ENCODE data around the gene KCTD2. TPM values are rescaled to one million over a fixed set of nuclear protein-coding genes. Genes with fewer than 3 reads are reported as not detected.

Gene KCTD2
- total and polyA plus RNA-seq, 2 of the 13 experiments (the other 11 are each of a cell fraction or from before 2014, with no cell fraction given), result 28.3 to 32.6 TPM

GRCh38 chr17:75034236-75034908, 12.7 kb upstream of the KCTD2 start:
- H2AFZ ChIP-seq (ENCODE audit: low read length), result peak overlapping the region; percentile 60
- TSS peak; percentile 50 for BruUV-seq (replicated peaks)
- no peak; the same call in 1 of the 2 replicates for TF ChIP-seq ZBTB4 (CRISPR knock-in tag; IDR thresholded peaks at IDR 0.05; ENCODE audit: borderline replicate concordance)
- TF ChIP-seq ATF7 (IDR thresholded peaks at IDR 0.05), result no peak
- no peak; the same call in 1 of the 2 replicates for TF ChIP-seq ATF7 (CRISPR knock-in tag; IDR thresholded peaks at IDR 0.05)
- no peak for TF ChIP-seq PPARG (CRISPR knock-in tag; conservative IDR thresholded peaks at IDR 0.05)
- TF ChIP-seq PRDM15 (CRISPR knock-in tag; IDR thresholded peaks at IDR 0.05), result peak; percentile 62
- TF ChIP-seq FOXA1 (IDR thresholded peaks at IDR 0.05), result no peak
- peak; percentile 64; the same call in 1 of the 2 replicates for TF ChIP-seq FOXA1 (CRISPR knock-in tag; IDR thresholded peaks at IDR 0.05)
- TF ChIP-seq, protein P1, sequence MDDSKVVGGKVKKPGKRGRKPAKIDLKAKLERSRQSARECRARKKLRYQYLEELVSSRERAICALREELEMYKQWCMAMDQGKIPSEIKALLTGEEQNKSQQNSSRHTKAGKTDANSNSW (CRISPR knock-in tag; IDR thresholded peaks at IDR 0.05; ENCODE audit: borderline replicate concordance), result peak; percentile 91; the same call in 1 of the 2 replicates

More at GRCh38 chr17:75034236-75034908, 12.7 kb upstream of the KCTD2 start:
- H3K79me2 ChIP-seq (ENCODE audit: insufficient read depth, low read length), result no peaks in the 10 kb centered on the region
- under 1% methylated on average over 37 of the region's 43 CpGs for WGBS (ENCODE audit: low lambda C conversion rate)
- no peaks in the 10 kb centered on the region for H4K20me1 ChIP-seq (ENCODE audit: insufficient read depth, low read length)
- no peaks in the 10 kb centered on the region for H3K9me3 ChIP-seq (ENCODE audit: low read length)
- H3K36me3 ChIP-seq (replicated peaks in 1 of 2; ENCODE audit: control insufficient read depth in 1 of 2, insufficient read depth in 2 of 2, low read length in 2 of 2), result peaks cover 6% of the 10 kb centered on the region in 2 experiments; a peak in 4 of 5 replicates
- intact Hi-C loops (cut with micrococcal nuclease; ENCODE audit: unreplicated experiment) (loop anchor here (1.0 to 2.0 kb wide), 3 partner anchors 47 to 52 kb away; partner anchors contain the start of genes CDR2L and SLC16A5), in situ Hi-C loops (cut with HindIII; ENCODE audit: extremely low pct_ligation_motif_present, low pct_unique_long_range_greater_than_20kb) (no loop called here)
- peak; percentile 58 for ATAC-seq
- ChIA-PET CTCF (ENCODE audit: low intra/inter-chr PET ratio, low total read pairs) (interaction anchor here (1.3 kb wide), 1 partner anchor 74 kb away, joined by 3 read pairs; no protein-coding TSS in a partner anchor), POLR2A (interaction anchor here (0.6 to 4.1 kb wide), 34 partner anchors 8 to 359 kb away, joined by 3 to 77 read pairs (median 6); partner anchors contain the start of genes ARMC7, ATP5PD, CDR2L and FDXR)
- peaks cover 37% of the 10 kb centered on the region for H3K4me1 ChIP-seq (ENCODE audit: insufficient read depth, low read length)
- H3K27ac ChIP-seq (ENCODE audit: extremely low read length, insufficient read depth, low read length), result peak overlapping the region; percentile 94
- H3K4me3 ChIP-seq (replicated peaks in 1 of 3; ENCODE audit: insufficient read depth in 1 of 3, low read depth in 2 of 3, low read length in 3 of 3), result peak overlapping the region; percentile 76 to 93 (median 91)
- peak overlapping the region; percentile 98 for H3K4me2 ChIP-seq (ENCODE audit: low read depth, low read length)
- H3K27me3 ChIP-seq (ENCODE audit: control insufficient read depth in 1 of 2, insufficient read depth in 2 of 2, low read length in 2 of 2), result peaks cover 0 to 6% of the 10 kb centered on the region in 2 experiments; a peak in 3 of 5 replicates
- FAIRE-seq, result peak; percentile 72
- peak; percentile 94 for DNase-seq (ENCODE audit: low spot score)
- peak overlapping the region; percentile 90 for H3K9ac ChIP-seq (ENCODE audit: insufficient read depth, low read depth, low read length)

All from HepG2 (cell line).